Muscle of leg (tissue), 11 donors: ENCODE results near the gene ALG13. TPM values are rescaled to one million over a fixed set of nuclear protein-coding genes. Genes with fewer than 3 reads are reported as not detected.
"Not testable (repeated sequence)": the region's sequence is repeated elsewhere in the genome, so short reads cannot be mapped to it uniquely, and the experiment has no call there.

ENCODE experiments used
- DNase-seq: peaks from one replicate; pipeline ENCODE4 v3.0.0; 2013
- H3K27ac ChIP-seq: one replicate; pipeline ENCODE4 v1.5.1; 2013; ENCODE audit warnings: mild to moderate bottlenecking, low read length, control low read depth
- H3K27me3 ChIP-seq: one replicate; pipeline ENCODE4 v1.6.1; 2013; ENCODE audit warnings: low read length; ENCODE audit not compliant: control insufficient read depth, insufficient read depth
- H3K36me3 ChIP-seq: one replicate; pipeline ENCODE4 v1.6.1; 2013; ENCODE audit warnings: low read length; ENCODE audit not compliant: control insufficient read depth, insufficient read depth
- H3K4me1 ChIP-seq: one replicate; pipeline ENCODE4 v1.6.1; 2013; ENCODE audit warnings: low read length; ENCODE audit not compliant: control insufficient read depth, insufficient read depth
- H3K4me3 ChIP-seq: one replicate; pipeline ENCODE4 v1.5.1; 2013; ENCODE audit warnings: low read length, control low read depth
- H3K9me3 ChIP-seq: replicated peaks from 2 replicates; pipeline ENCODE4 v1.6.1; 2013; ENCODE audit warnings: low read depth, low read length; ENCODE audit not compliant: control insufficient read depth
- WGBS: methylation state at CpG from one replicate; pipeline ENCODE4 v1.1.5; 2013; ENCODE audit warnings: missing lambda C conversion rate; ENCODE audit not compliant: insufficient coverage; 5-methylcytosine and 5-hydroxymethylcytosine counted together
- polyA plus RNA-seq, 8 donors: library from polyadenylated mRNA; unstranded; fragments of 120-200 nt; gene quantifications; one replicate each; pipeline versions ENCODE4 v1.2.1 to v1.2.3, GENCODE V29; 2013; ENCODE audit warnings: inconsistent platforms in 1 of 8, low replicate concordance in 1 of 8; ENCODE audit not compliant: insufficient read length in 8 of 8, insufficient read depth in 1 of 8
- total RNA-seq: library from RNA; stranded (reverse); fragments of 120-200 nt; gene quantifications from one replicate; pipeline ENCODE4 v1.2.4, GENCODE V29; 2013

The ALG13 gene
- total and polyA plus RNA-seq, 9 donors = 23.0 to 52.0 (median 29.3) TPM

- H3K4me1 ChIP-seq = no peaks in the 10 kb centered on the region
- H3K4me3 ChIP-seq = no peak overlapping the region
- H3K27me3 ChIP-seq = peaks cover 5% of the 10 kb centered on the region
- DNase-seq = no peak
- H3K36me3 ChIP-seq = peaks cover 3% of the 10 kb centered on the region
- no peak overlapping the region for H3K27ac ChIP-seq
- WGBS = no CpG with 5 or more reads among the region's 2 CpGs
- H3K9me3 ChIP-seq = no peaks in the 10 kb centered on the region
Observed at GRCh38 chrX:111742018-111742417, 61.0 kb downstream of the ALG13 start.

GRCh38 chrX:111743316-111743715, 62.3 kb downstream of the ALG13 start:
- Histone ChIP-seq H3K9me3 (no peaks in the 10 kb centered on the region), H3K36me3 (peaks cover 2% of the 10 kb centered on the region), H3K27me3 (peaks cover 5% of the 10 kb centered on the region), H3K27ac (no peak overlapping the region), H3K4me1 (no peaks in the 10 kb centered on the region), H3K4me3 (no peak overlapping the region)
- no CpG with 5 or more reads among the region's 2 CpGs for WGBS
- no peak for DNase-seq

- peaks cover 2% of the 10 kb centered on the region for H3K27me3 ChIP-seq
Observed at GRCh38 chrX:111756486-111756885, 75.5 kb downstream of the ALG13 start.

GRCh38 chrX:111759686-111760085, 78.7 kb downstream of the ALG13 start:
- no peaks in the 10 kb centered on the region for H3K9me3 ChIP-seq
- H3K27ac ChIP-seq = no peak overlapping the region
- WGBS = no CpG with 5 or more reads among the region's 2 CpGs
- no peaks in the 10 kb centered on the region for H3K36me3 ChIP-seq
- H3K4me1 ChIP-seq = no peaks in the 10 kb centered on the region
- no peak overlapping the region for H3K4me3 ChIP-seq
- no peak for DNase-seq
- peaks cover 6% of the 10 kb centered on the region for H3K27me3 ChIP-seq

More at GRCh38 chrX:111756486-111756885, 75.5 kb downstream of the ALG13 start:
- Histone ChIP-seq H3K4me3 (no peak overlapping the region), H3K9me3 (peaks cover 2% of the 10 kb centered on the region), H3K36me3 (peaks cover 2% of the 10 kb centered on the region), H3K27ac (no peak overlapping the region), H3K4me1 (no peaks in the 10 kb centered on the region)
- DNase-seq = no peak
- WGBS = no CpG with 5 or more reads among the region's 2 CpGs

- H3K36me3 ChIP-seq = no peaks in the 10 kb centered on the region
- DNase-seq = no peak
- no peaks in the 10 kb centered on the region for H3K4me1 ChIP-seq
- 43% methylated on average over 1 of the region's 3 CpGs for WGBS
- no peaks in the 10 kb centered on the region for H3K9me3 ChIP-seq
- no peak overlapping the region for H3K4me3 ChIP-seq
- no peak overlapping the region for H3K27ac ChIP-seq
- H3K27me3 ChIP-seq = peaks cover 6% of the 10 kb centered on the region
Observed at GRCh38 chrX:111761578-111762135, 80.7 kb downstream of the ALG13 start.

- DNase-seq = no peak
- Histone ChIP-seq H3K4me3 (no peak overlapping the region), H3K4me1 (no peaks in the 10 kb centered on the region), H3K36me3 (no peaks in the 10 kb centered on the region), H3K9me3 (no peaks in the 10 kb centered on the region), H3K27me3 (peaks cover 17% of the 10 kb centered on the region), H3K27ac (no peak overlapping the region)
- no CpG with 5 or more reads among the region's 1 CpG for WGBS
Observed at GRCh38 chrX:111778591-111778990, 97.6 kb downstream of the ALG13 start.

GRCh38 chrX:111779582-111779981, 98.6 kb downstream of the ALG13 start:
- no peaks in the 10 kb centered on the region for H3K9me3 ChIP-seq
- H3K4me1 ChIP-seq = no peaks in the 10 kb centered on the region
- no peak for DNase-seq
- H3K27me3 ChIP-seq = peaks cover 17% of the 10 kb centered on the region
- H3K36me3 ChIP-seq = no peaks in the 10 kb centered on the region
- no peak overlapping the region for H3K27ac ChIP-seq
- no peak overlapping the region for H3K4me3 ChIP-seq

GRCh38 chrX:111784667-111785066, 103.7 kb downstream of the ALG13 start:
- H3K4me3 ChIP-seq = no peak overlapping the region
- 76% methylated on average over 7 of the region's 7 CpGs for WGBS
- no peak overlapping the region for H3K27ac ChIP-seq
- H3K9me3 ChIP-seq = peaks cover 3% of the 10 kb centered on the region
- DNase-seq = no peak
- H3K27me3 ChIP-seq = peaks cover 13% of the 10 kb centered on the region
- no peaks in the 10 kb centered on the region for H3K36me3 ChIP-seq
- H3K4me1 ChIP-seq = no peaks in the 10 kb centered on the region

- not testable (repeated sequence) for H3K4me1 ChIP-seq, H3K27me3 ChIP-seq, H3K4me3 ChIP-seq, H3K27ac ChIP-seq, H3K9me3 ChIP-seq, H3K36me3 ChIP-seq, DNase-seq
- WGBS = no CpG with 5 or more reads among the region's 1 CpG
Observed at GRCh38 chrX:111790054-111790453, 109.1 kb downstream of the ALG13 start.
